GM18519 (cell line): ENCODE measurements around the gene ARHGEF17.

ENCODE experiments used
- ATAC-seq: cut with Tn5 transposase; IDR thresholded peaks from one replicate; pipeline ENCODE4 v1.9.1; 2021; ENCODE audit warnings: mild to moderate bottlenecking, moderate library complexity; ENCODE audit not compliant: unreplicated experiment, low FRiP score

The ARHGEF17 gene

GRCh38 chr11:73290536-73290935 lies 17.5 kb upstream of the ARHGEF17 start:
- no peak for ATAC-seq

- ATAC-seq, result no peak
These were observed 16.9 kb upstream of the ARHGEF17 start for GRCh38 chr11:73291196-73291595.

- no peak for ATAC-seq
These were observed 16.1 kb upstream of the ARHGEF17 start for GRCh38 chr11:73291781-73292524.

- no peak for ATAC-seq
These were observed 15.6 kb upstream of the ARHGEF17 start for GRCh38 chr11:73292525-73292894.

GRCh38 chr11:73293356-73293936 lies 14.6 kb upstream of the ARHGEF17 start:
- ATAC-seq, result no peak

GRCh38 chr11:73294604-73295003 lies 13.5 kb upstream of the ARHGEF17 start:
- no peak for ATAC-seq

GRCh38 chr11:73295241-73295995 lies 12.7 kb upstream of the ARHGEF17 start:
- ATAC-seq, result no peak

- ATAC-seq, result no peak
These were observed 12.1 kb upstream of the ARHGEF17 start for GRCh38 chr11:73295996-73296318.

- ATAC-seq, result no peak
These were observed 11.4 kb upstream of the ARHGEF17 start for GRCh38 chr11:73296501-73297230.

GRCh38 chr11:73297231-73297590 lies 10.9 kb upstream of the ARHGEF17 start:
- ATAC-seq, result no peak

- ATAC-seq, result no peak
These were observed 10.4 kb upstream of the ARHGEF17 start for GRCh38 chr11:73297702-73298101.

- ATAC-seq, result no peak
These were observed 9.8 kb upstream of the ARHGEF17 start for GRCh38 chr11:73298233-73298632.

- no peak for ATAC-seq
These were observed 8.3 kb upstream of the ARHGEF17 start for GRCh38 chr11:73299751-73300150.

GRCh38 chr11:73306069-73306841 lies 1.8 kb upstream of the ARHGEF17 start:
- no peak for ATAC-seq

- no peak for ATAC-seq
These were observed 1.1 kb upstream of the ARHGEF17 start for GRCh38 chr11:73306977-73307322.

- ATAC-seq, result no peak
These were observed 613 bp upstream of the ARHGEF17 start for GRCh38 chr11:73307323-73308002.

GRCh38 chr11:73308961-73309919 lies 1.2 kb downstream of the ARHGEF17 start:
- ATAC-seq, result no peak

GRCh38 chr11:73310076-73310475 lies 2.0 kb downstream of the ARHGEF17 start:
- ATAC-seq, result no peak
